Measurements from ENCODE around the gene ZCCHC3. TPM values are rescaled to one million over a fixed set of nuclear protein-coding genes. Genes with fewer than 3 reads are reported as not detected.
A peak's percentile ranks its signal among the peaks of the same experiment; 100 is the strongest.
"Not testable (repeated sequence)": the region's sequence is repeated elsewhere in the genome, so short reads cannot be mapped to it uniquely, and the experiment has no call there.

The ZCCHC3 gene, protein sequence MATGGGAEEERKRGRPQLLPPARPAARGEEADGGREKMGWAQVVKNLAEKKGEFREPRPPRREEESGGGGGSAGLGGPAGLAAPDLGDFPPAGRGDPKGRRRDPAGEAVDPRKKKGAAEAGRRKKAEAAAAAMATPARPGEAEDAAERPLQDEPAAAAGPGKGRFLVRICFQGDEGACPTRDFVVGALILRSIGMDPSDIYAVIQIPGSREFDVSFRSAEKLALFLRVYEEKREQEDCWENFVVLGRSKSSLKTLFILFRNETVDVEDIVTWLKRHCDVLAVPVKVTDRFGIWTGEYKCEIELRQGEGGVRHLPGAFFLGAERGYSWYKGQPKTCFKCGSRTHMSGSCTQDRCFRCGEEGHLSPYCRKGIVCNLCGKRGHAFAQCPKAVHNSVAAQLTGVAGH
- total RNA-seq = 15.6 TPM

DNA sequence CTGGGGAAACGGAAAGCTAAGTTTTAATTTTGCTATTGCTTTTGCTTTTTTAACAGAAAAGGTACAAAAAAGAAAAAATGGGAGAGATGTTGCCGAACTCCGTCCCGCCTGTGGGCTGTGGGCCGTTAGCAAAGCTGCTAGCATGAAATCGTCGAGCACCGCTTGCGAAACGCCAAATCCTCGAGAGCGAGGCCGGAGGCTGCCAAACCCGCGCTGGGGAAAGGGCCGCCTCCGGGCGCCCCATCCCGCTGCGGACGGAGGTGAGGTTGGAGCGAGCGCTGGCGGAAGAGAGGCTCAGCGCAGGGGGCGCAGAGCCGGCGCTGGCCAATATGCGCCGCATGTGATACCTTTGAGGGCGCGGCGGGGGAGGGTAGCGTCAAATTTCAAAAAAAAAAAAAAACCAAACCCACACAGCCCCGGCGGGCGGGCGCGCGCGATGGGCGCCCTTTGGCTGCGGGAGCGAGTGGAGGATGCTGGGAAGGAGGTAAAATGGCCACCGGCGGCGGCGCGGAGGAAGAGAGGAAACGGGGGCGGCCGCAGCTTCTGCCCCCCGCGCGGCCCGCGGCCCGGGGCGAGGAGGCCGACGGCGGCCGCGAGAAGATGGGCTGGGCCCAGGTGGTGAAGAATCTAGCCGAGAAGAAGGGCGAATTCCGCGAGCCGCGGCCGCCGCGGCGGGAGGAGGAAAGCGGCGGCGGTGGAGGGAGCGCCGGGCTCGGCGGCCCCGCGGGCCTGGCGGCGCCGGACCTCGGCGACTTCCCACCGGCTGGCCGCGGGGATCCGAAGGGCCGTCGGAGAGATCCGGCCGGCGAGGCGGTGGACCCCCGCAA is at the start of gene ZCCHC3:
ZCCHC3 (plus strand) TSS at position 473 of the 827 bp plus-strand sequence; CDS start at position 490, 17 bp downstream.
- intact Hi-C loops (cut with DNase I) = no loop called here
- DNase-seq (ENCODE audit: low spot score) = peak; percentile 94
- ATAC-seq = peak; percentile 97

DNA sequence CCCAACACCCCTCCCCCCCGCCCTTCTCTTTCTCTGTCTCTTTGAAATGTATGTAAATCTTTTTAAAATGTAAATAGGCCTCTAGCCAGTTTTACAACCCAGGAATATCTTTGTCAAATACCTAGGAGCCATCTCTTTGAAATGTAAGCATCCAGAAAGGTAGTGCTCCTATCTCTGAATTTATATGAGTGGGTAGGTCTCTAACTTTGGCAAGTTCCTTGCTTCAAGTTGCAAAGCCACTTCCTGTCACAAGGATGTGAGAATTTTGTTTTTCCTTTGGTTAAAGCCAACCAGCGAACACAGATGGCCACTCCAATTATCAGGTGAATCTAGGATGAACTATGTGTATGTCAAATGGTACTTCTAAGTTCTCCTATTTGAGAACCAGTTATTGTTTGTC is 46.0 kb upstream of the ZCCHC3 start:
- ATAC-seq (no peak), DNase-seq (ENCODE audit: low spot score) (no peak)
- intact Hi-C loops (cut with DNase I) = no loop called here

DNA sequence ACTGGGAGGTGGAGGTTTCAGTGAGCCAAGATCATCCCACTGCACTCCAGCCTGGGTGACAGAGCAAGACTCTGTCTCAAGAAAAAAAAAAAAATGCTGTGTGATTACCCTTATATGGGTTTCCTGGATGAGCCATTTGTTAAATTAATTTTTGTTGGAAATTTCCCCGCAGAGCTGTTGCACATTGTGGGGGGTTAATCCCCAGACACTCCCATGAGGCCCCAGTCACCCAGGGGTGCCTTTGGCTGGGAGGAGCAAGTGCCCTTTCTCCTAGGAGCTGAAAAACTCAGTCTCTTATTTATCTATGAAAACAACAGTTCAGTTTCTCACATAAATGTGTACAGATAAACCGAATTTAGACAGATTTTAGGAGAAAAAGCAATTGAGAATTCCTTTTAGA is 44.6 kb upstream of the ZCCHC3 start:
- DNase-seq (ENCODE audit: low spot score) = no peak
- intact Hi-C loops (cut with DNase I) = no loop called here

GRCh38 chr20:253447-253846 is 43.9 kb upstream of the ZCCHC3 start:
- intact Hi-C loops (cut with DNase I); DNase-seq (ENCODE audit: low spot score); ATAC-seq: not testable (repeated sequence)

More for the DNA sequence above, 44.6 kb upstream of the ZCCHC3 start:
- no peak for ATAC-seq

- ATAC-seq (no peak), DNase-seq (ENCODE audit: low spot score) (no peak)
- intact Hi-C loops (cut with DNase I) = no loop called here
These were observed 40.0 kb upstream of the ZCCHC3 start, which contains the start of gene DEFB132 for GRCh38 chr20:257419-257818. Gene DEFB132, plus strand, starts transcription at chr20:257724. Its CDS starts 55 bp downstream, at chr20:257779.

GRCh38 chr20:258269-258858 is 39.0 kb upstream of the ZCCHC3 start:
- intact Hi-C loops (cut with DNase I) = no loop called here
- DNase-seq (ENCODE audit: low spot score) = no peak
- ATAC-seq = no peak

DNA sequence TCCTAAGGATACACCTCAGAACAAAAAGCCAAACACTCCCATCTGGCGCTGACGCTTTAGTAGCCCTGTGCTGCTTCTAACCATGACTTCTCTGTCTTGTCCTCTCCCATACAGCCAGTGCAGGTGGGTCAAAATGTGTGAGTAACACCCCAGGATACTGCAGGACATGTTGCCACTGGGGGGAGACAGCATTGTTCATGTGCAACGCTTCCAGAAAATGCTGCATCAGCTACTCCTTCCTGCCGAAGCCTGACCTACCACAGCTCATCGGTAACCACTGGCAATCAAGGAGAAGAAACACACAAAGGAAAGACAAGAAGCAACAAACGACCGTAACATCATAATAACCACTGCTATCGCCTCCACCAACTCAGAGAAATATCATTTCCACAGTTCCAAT is 38.4 kb upstream of the ZCCHC3 start:
- ATAC-seq (no peak), DNase-seq (ENCODE audit: low spot score) (no peak)

DNA sequence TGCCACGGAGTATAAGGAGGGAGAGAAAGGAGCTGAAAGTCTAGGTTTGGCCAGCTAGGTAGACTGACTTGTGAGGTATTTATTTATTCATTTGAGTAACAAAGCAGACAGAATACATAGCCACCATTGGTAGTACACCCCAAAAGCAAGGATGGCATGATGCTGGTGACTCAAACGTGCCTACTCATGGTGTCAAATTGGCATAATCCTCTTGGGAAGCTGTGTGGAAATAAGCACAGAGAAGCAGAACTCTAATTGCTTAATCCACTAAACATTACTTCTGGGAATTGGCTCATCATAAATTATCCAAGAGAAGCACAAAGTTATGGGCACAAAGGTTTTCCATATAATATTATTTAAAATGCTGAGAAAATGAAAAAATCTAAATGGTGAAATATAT is 37.4 kb upstream of the ZCCHC3 start:
- DNase-seq (ENCODE audit: low spot score) (no peak), ATAC-seq (no peak)
- intact Hi-C loops (cut with DNase I) = no loop called here

More for the DNA sequence above, 38.4 kb upstream of the ZCCHC3 start:
- intact Hi-C loops (cut with DNase I) = no loop called here

GRCh38 chr20:263701-264100 is 33.7 kb upstream of the ZCCHC3 start:
- DNase-seq (ENCODE audit: low spot score) = no peak
- no peak for ATAC-seq
- intact Hi-C loops (cut with DNase I) = no loop called here

- intact Hi-C loops (cut with DNase I) = no loop called here
- ATAC-seq (peak; percentile 95), DNase-seq (ENCODE audit: low spot score) (peak; percentile 93)
These were observed 30.5 kb upstream of the ZCCHC3 start for GRCh38 chr20:266596-267562.

- intact Hi-C loops (cut with DNase I) = loop anchor here (10.0 kb wide), 1 partner anchor 64 kb away; no protein-coding TSS in a partner anchor
- no peak for ATAC-seq
- no peak for DNase-seq (ENCODE audit: low spot score)
These were observed 26.9 kb upstream of the ZCCHC3 start for GRCh38 chr20:270517-270916.

DNA sequence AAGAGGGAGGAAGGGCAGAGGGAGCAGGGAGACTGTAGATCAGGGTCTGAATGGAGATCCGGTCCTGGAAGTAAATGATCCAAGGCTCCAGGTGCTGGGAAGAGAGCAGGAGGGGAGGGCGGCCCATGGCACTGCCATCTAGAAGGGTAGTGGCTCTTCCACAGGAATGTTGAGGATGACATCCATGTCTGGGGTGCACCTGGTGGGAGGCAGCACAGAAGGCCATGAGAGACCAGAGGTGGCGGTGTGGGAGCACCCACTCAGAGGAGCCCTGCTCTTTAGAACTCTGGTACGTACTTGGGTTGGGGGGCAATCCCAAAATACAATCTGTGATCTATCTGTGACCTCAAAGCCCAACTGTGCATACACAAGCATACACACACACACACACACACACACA is 26.3 kb upstream of the ZCCHC3 start:
- no peak for DNase-seq (ENCODE audit: low spot score)
- intact Hi-C loops (cut with DNase I) = loop anchor here (10.0 kb wide), 1 partner anchor 64 kb away; no protein-coding TSS in a partner anchor
- ATAC-seq = no peak

DNA sequence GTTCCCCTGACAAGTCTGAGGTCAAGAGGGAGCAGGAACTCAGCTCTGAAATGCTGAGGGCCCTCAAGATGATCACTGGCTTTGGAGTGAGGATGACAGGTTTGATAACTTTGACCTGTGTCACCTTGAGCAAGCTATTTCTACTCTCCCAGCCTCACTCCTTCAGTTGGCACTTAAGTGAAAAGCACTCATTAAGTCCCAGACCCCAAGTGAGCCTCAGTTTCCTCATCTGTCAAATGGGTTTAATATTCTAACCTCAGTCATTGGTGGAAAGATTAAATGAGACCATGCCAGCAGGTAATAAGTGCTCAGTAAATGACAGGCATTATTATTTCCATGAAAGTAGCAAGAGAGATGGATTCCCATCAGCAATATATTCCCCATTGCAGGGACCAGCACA is 25.8 kb upstream of the ZCCHC3 start:
- intact Hi-C loops (cut with DNase I) = loop anchor here (10.0 kb wide), 1 partner anchor 63 kb away; no protein-coding TSS in a partner anchor
- ATAC-seq = no peak
- no peak for DNase-seq (ENCODE audit: low spot score)

- intact Hi-C loops (cut with DNase I) = loop anchor here (10.0 kb wide), 1 partner anchor 62 kb away; no protein-coding TSS in a partner anchor
- DNase-seq (ENCODE audit: low spot score) = peak; percentile 43
These were observed 24.7 kb upstream of the ZCCHC3 start for GRCh38 chr20:272718-273117.

DNA sequence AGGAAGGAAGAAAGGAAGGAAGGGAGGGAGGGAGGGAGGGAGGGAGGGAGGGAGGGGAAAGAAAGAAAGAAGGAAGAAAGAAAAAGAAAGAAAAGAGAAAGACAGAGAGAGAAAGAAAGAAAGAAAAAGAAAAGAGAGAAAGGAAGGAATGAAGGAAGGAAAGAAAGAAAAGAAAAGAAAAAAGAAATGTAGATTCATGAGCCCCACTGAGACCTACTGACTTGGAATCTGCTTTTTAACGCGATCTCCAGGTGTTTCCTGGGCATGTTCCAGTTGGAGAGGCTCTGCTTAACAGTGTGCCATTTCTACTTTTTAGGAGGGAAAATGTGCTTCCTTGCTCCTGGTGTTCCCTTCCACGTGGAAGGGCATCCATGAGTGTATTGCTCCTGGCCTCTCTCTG is 23.5 kb upstream of the ZCCHC3 start:
- intact Hi-C loops (cut with DNase I) = loop anchor here (10.0 kb wide), 1 partner anchor 61 kb away; no protein-coding TSS in a partner anchor
- DNase-seq (ENCODE audit: low spot score) (no peak), ATAC-seq (no peak)

More at GRCh38 chr20:272718-273117, 24.7 kb upstream of the ZCCHC3 start:
- no peak for ATAC-seq

DNA sequence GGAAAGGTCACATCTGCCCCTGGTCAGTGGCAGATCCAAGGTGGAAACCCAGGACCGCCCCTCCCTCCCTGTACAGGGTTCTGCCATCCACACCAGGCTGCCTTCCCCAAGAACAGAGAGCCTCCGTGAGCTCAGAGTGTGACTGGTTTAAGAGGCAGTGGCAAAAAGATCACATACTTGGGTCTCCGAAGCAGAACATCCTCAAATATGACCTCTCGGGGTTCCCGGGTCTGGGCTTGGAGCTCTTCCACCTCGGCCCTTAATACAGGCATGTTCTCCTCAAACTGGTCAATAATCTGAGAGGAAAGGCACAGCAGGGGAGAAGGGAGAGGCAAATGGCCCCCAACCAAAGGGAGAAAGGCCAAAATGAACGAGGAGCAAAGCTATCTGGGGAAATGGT is 21.6 kb upstream of the ZCCHC3 start:
- no peak for ATAC-seq
- intact Hi-C loops (cut with DNase I) = loop anchor here (10.0 kb wide), 1 partner anchor 59 kb away; no protein-coding TSS in a partner anchor
- no peak for DNase-seq (ENCODE audit: low spot score)

GRCh38 chr20:276620-277495 is 20.5 kb upstream of the ZCCHC3 start:
- intact Hi-C loops (cut with DNase I) = loop anchor here (10.0 kb wide), 1 partner anchor 58 kb away; no protein-coding TSS in a partner anchor
- ATAC-seq (no peak), DNase-seq (ENCODE audit: low spot score) (peak; percentile 40)
